ENCODE results near the gene PLB1.
A peak's percentile ranks its signal among the peaks of the same experiment; 100 is the strongest.

Gene PLB1

GRCh38 chr2:28590496-28591301 is 94.8 kb downstream of the PLB1 start:
- no peak for DNase-seq (ENCODE audit: low read depth)

DNA sequence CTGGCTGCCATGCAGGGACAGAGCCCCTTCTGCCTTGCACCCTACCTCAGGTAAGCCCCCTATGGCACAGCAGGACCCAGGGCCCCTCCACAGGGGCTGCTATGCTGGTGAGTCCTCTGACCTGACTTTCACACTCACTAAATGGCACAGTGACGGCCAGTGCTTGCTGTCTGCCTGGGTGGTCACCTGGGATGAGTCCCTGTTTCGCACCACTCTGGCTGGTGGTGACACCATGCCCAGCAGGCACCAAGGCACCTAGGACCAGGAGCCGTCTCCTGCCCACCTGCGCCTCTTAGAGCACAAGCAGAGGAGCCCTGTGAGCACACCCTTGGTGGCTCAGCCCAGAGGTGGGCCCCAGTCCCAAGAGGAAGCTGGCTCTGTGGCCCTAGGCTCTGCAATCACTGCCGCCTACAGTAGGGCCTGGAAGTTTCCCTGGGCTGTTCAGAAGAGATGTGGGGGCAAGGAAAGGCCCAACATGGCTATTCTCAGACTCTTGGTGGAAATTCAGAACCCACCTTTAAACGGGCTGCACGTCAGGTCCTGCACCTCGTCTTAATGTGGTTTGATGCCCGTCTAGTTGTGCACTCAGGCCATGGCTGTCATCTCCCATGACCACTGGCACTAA is 96.0 kb downstream of the PLB1 start:
- DNase-seq (ENCODE audit: low read depth), result no peak

DNA sequence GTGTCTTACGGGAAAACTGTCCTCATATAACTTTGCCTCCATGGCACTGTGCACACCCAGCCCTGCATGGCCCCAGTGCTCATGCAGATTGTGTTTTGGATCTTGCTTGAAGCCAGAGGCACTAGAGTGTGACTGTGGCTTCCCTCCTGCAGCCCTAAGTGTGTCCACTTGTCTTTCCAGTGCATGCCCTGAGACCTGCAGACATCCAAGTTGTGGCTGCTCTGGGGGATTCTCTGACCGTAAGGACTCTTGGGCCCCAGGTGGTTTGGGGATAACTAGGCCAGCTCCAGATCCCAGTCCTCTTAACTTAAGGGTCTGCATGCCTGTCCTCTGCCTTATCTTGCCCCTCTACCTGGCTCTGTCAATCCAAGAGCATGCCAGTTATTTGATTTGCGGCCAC is 96.6 kb downstream of the PLB1 start:
- no peak for DNase-seq (ENCODE audit: low read depth)

- DNase-seq (ENCODE audit: low read depth), result no peak
These were observed 97.4 kb downstream of the PLB1 start for GRCh38 chr2:28593160-28593755.

DNA sequence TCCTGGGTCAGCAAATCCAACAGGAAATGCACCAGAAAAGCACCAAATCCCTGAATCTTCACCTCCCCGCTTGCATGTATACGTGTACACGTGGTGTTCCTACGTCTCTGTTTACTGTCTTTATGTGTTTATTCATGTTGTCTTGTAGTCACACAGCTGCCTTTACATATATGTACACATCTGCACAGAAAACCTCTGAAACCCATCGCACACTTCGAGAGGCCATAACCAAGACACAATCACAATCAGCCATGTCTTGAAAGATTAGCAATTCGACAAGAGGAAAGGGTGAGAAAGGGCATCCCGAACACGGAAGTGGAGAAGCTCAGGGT is 98.1 kb downstream of the PLB1 start:
- no peak for DNase-seq (ENCODE audit: low read depth)

DNA sequence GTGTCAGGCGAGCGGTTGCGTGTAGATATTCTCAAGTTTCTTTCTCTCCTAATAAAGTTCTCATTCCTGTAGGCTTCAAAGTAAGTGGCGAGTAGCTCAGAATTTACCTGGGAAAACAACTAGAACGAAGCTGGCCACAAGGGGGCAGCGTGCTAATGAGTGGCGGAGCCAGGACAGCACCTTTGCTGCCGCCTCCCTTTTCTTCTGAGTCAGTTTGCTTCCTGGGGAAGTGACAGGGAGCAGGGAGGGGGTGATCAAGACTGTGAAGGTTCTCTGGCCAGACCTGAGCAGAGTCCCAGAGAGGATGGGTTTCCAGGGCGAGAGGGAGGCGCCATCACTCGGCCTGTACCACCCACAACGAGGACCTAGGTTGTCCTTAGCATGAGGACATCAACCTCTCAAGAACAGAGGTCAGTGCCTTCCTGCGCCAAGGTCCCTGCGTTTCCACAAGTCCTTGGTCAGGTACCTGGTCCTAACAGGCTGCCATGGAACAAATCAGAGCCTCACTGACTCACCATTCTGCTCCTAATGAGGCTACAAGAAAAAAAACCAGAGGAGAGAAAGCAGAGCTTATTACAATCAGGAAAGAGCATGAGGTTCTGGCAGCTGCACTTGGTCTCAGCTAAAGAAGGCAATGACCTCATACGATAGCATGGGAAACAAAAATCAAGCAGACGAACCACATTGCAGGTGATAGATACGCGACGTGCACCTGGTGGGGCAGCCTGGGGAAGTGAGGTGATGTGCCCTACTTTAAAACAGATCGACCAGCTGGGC is 98.7 kb downstream of the PLB1 start:
- DNase-seq (ENCODE audit: low read depth), result peak; percentile 66

GRCh38 chr2:28595323-28595722 is 99.5 kb downstream of the PLB1 start:
- DNase-seq (ENCODE audit: low read depth), result no peak

- DNase-seq (ENCODE audit: low read depth), result no peak
These were observed 102.6 kb downstream of the PLB1 start for GRCh38 chr2:28598484-28598883.

GRCh38 chr2:28600181-28600580 is 104.3 kb downstream of the PLB1 start:
- DNase-seq (ENCODE audit: low read depth), result no peak

DNA sequence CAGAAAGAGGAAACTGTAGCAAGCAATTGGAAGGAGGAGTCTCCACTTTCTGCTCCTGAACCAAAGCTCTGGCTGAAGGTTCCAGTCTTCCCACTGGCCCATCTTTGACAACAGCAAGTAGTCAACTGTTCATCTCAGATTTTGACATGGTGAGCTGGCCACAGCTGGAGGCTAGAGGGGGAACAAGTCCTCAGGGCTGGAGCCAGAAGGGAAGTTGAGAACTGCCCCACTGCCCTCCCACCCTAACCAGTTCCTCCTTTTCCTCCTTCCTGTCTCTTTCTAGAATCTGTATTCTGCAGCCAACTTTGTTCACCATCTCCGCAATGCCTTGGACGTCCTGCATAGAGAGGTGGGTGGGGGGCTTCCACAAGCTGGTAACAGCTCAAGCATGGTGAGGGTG is 105.8 kb downstream of the PLB1 start:
- DNase-seq (ENCODE audit: low read depth), result no peak

DNA sequence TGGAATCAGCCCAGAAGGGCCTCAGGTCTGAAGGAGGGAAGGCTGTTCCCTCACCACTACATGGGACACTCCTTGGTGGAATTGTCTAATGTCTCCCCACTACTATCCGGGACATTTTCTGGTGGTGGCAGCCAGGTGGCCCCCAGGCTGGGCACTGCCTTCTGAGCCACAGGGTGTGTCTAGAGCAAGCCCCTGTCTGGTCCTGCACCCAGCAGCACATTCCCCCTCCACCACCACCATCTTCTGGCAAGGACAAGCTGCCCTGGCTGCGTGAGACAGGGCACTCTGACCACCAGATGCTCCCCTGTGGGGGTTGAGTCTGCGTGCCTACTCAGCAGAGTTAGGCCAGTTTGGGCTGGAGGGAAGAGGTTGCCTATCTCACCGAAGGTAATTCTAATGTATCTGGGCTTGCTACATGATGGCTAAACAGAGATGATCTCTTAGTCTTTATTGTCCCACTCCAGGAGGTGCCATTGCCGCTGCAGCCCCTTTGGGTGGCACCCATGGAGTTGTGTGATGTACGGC is 106.3 kb downstream of the PLB1 start:
- DNase-seq (ENCODE audit: low read depth), result no peak

DNA sequence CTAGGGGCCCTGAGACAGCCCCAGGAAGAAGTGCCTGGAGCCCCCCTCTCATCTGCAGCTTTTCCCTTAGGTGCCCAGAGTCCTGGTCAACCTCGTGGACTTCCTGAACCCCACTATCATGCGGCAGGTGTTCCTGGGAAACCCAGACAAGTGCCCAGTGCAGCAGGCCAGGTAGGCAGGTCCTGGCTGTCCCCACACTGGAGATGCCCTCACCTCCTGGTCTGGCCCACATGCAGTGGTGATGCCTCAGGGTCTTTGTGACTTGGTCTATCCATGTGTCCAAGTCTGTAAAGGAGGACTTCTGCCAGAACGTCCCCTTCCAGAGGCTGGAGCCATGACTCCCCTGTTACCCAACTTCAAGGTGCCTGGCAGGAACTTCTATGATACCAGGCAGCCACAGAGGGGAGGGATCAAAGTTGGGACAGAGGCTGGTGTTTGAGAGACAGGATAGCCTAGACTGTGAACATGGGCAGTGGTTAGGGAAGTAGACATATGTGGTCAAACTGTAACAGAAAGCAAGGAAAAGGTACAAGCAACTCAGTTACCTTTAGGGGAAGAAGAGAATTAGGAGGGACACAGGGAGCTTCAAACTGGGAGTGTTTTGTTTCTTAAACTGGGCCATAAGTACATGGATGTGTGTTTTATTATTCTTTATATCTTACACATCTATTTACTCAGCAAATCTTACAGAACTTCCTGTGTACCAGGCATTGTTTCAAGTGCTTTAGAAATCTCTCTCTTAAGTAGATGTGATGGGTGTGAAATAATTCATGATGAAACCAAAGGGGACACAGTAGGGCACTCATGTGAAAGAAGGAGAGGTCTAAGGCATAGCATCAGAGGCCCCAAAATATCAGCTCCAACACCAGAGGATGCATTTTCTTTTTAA is 107.1 kb downstream of the PLB1 start:
- DNase-seq (ENCODE audit: low read depth), result no peak

GRCh38 chr2:28603821-28604220 is 108.0 kb downstream of the PLB1 start:
- DNase-seq (ENCODE audit: low read depth), result no peak

DNA sequence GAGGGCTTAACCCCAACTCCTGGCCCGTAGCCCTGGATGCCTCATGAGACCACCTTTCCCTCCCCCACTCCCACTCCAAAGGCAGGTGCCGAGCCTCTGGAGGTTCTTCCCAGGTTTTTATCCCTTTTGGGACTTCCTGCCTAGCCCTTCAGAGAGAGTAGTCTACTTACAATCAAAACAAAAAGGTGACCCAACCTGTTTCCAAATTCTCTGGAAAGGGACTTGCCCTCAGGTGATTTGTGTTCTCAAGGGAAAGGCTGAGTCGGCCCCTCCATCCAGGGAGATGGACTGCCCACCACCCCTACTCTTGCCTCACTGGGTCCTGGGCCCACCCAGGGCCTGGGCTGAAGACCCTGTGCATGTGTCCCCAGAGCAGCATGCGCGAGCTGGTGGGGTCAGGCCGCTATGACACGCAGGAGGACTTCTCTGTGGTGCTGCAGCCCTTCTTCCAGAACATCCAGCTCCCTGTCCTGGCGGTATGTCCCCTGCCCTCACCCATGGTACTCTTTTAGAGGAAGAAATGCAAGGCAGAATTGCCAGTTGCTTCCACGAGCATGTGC is 108.5 kb downstream of the PLB1 start:
- no peak for DNase-seq (ENCODE audit: low read depth)

DNA sequence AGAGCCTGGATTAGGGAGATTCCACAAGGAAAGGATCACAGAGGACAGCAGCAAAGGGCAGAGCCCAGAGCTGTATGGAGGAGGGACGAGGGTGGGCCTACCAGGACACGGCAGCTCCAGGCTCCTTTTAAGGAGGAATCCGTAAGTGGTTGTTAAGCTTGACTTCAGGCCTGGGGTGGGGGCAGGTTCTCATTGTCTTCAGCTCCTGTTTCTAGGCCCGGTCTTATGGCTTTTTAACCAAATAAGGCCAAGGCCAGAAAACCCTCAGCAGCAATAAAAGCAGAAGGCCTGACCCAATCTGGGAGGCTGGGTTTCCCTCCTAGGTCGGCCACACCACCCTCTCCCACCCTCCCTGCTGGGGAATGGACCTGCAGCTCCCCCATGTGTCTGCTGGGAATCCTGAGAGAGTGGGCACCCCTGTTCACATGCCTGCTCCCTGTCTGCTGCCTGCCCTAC is 111.2 kb downstream of the PLB1 start:
- no peak for DNase-seq (ENCODE audit: low read depth)

DNA sequence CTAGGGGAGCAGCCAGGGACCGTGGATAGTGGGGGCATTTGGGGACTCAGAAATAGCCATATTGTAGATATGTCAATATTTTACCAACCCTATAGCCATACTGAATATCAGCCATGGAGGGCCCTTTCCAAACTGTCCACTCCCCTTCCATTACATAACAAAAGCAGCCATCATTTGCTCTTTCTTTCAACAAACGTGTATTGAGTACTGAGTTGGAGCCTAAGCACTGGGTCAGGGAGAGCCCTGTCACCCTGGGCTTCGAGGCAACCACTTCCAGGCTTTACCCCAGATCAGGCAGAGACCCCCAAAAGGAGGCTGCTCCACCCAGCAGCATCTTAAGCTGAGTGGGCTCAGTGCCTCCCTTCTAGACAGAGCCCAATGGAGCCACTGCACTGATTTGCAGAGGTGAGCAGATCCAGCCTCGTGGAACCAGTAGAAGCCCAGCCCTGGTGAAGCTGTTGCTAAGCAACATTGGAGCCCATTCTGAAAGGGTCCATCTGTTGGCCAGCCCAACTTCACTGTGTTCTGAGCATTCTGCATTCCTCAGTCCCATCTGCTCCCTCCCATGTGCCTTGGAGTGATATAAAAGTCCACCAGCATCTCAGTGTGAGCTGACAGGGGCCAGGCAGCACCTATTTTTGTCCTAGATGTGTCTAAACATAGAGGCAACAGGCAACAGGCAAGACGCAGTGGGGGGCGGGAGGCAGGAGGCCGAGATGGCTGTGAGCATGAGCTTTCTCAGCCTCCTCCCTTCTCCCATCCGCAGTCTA is 112.1 kb downstream of the PLB1 start:
- no peak for DNase-seq (ENCODE audit: low read depth)

DNA sequence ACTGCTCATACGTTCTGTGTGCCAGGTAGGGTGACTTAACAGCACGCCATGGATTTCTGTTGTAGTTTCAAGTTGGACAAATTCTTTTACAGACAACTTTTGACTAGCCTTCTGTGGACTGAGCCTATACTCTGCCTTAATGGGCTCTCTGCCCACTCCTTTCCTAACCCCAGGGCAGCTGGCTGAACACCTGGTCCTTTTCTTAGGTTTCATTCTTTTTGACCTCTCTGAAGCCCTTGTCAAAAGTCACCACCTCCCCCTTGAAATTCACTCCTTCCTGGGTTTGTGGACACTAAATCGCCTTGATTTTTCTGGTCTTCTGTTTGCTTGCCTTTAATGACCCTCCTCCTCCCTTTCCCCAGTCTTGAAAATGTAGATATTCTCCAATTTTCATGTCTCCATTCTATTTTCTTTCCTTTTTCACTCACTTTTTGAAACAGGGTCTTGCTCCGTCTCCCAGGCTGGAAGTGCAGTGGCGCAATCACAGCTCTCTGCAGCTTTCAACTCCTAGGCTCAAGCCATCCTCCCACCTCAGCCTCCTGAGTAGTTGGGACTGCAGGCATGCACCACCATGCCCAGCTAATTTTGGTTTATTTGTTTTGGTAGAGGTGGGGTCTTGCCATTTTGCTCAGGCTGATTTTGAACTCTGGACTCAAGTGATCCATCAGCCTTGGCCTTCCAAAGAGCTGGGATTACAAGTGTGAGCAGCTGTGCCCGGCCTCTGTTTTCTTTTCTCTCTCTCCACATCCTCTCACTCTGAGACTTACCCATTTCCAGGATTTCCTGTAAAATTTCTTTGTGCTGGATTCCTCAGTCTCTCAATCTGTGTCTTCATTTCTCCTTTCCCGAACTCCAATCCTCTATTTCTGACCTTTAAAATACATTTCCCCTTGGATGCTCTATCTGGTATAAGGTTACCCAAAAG is 112.9 kb downstream of the PLB1 start:
- DNase-seq (ENCODE audit: low read depth), result no peak

- DNase-seq (ENCODE audit: low read depth), result no peak
These were observed 114.8 kb downstream of the PLB1 start for GRCh38 chr2:28610583-28611201.

Measured in stimulated activated CD8-positive, alpha-beta memory T cell treated with anti-CD3 and anti-CD28 coated beads, Interleukin-12 subunit alpha, Interleukin-12 subunit beta, amount 100 ng/mL, for 4 hours (primary cell).